H9 (cell line): Measurements from ENCODE around the gene ASPG. TPM values are rescaled to one million over a fixed set of nuclear protein-coding genes. Genes with fewer than 3 reads are reported as not detected.

Experiments
- DNase-seq: peaks from one replicate; pipeline ENCODE4 v3.0.0-alpha.2; 2017
- H2AFZ ChIP-seq: one replicate; pipeline ENCODE4 v1.6.1; 2013; ENCODE audit warnings: mild to moderate bottlenecking, low read length, control low read depth, moderate library complexity
- H2AK5ac ChIP-seq: 2 replicates; pipeline ENCODE4 v1.6.1; 2013; ENCODE audit warnings: low read length, control low read depth, mixed read lengths; ENCODE audit not compliant: insufficient read length
- H2BK120ac ChIP-seq: one replicate; pipeline ENCODE4 v1.6.1; 2013; ENCODE audit warnings: low read depth, mild to moderate bottlenecking, low read length, control low read depth, inconsistent platforms; ENCODE audit not compliant: poor library complexity, severe bottlenecking
- H2BK12ac ChIP-seq: 2 replicates; pipeline ENCODE4 v1.6.1; 2013; ENCODE audit warnings: low read length, control low read depth, mixed read lengths, low read depth; ENCODE audit not compliant: insufficient read length
- H2BK15ac ChIP-seq: 2 replicates; pipeline ENCODE4 v1.6.1; 2013; ENCODE audit warnings: low read depth, low read length, control low read depth
- H2BK20ac ChIP-seq: one replicate; pipeline ENCODE4 v1.6.1; 2013; ENCODE audit warnings: low read depth, mild to moderate bottlenecking, low read length, control low read depth, inconsistent platforms; ENCODE audit not compliant: poor library complexity, severe bottlenecking
- H2BK5ac ChIP-seq: 2 replicates; pipeline ENCODE4 v1.6.1; 2013; ENCODE audit warnings: low read length, control low read depth, mixed read lengths; ENCODE audit not compliant: insufficient read length
- H3K14ac ChIP-seq: 2 replicates; pipeline ENCODE4 v1.6.1; 2013; ENCODE audit warnings: low read length, control low read depth; ENCODE audit not compliant: insufficient read depth
- H3K18ac ChIP-seq: 2 replicates; pipeline ENCODE4 v1.6.1; 2013; ENCODE audit warnings: low read depth, mild to moderate bottlenecking, mixed read lengths, low read length, control low read depth; ENCODE audit not compliant: insufficient read length
- H3K23ac ChIP-seq: 2 replicates; pipeline ENCODE4 v1.6.1; 2013; ENCODE audit warnings: low read length, control low read depth, mixed read lengths, low read depth; ENCODE audit not compliant: insufficient read length
- H3K23me2 ChIP-seq: 2 replicates; pipeline ENCODE4 v1.6.1; 2013; ENCODE audit warnings: low read depth, mild to moderate bottlenecking, mixed read lengths, low read length, control low read depth; ENCODE audit not compliant: insufficient read length, poor library complexity, severe bottlenecking
- H3K27ac ChIP-seq: 2 replicates; pipeline ENCODE4 v1.5.1; 2013; ENCODE audit warnings: low read length, control low read depth, mixed read lengths, low read depth; ENCODE audit not compliant: insufficient read length
- H3K27me3 ChIP-seq: 2 replicates; pipeline ENCODE4 v1.6.1; 2013; ENCODE audit warnings: low read length, control low read depth, inconsistent platforms; ENCODE audit not compliant: insufficient read depth
- H3K4ac ChIP-seq: 2 replicates; pipeline ENCODE4 v1.6.1; 2013; ENCODE audit warnings: low read depth, mild to moderate bottlenecking, control low read depth, inconsistent platforms, low read length, moderate library complexity
- H3K4me1 ChIP-seq: 2 replicates; pipeline ENCODE4 v1.6.1; 2013; ENCODE audit warnings: low read length, control low read depth, inconsistent platforms; ENCODE audit not compliant: insufficient read depth
- H3K4me2 ChIP-seq: 2 replicates; pipeline ENCODE4 v1.6.1; 2013; ENCODE audit warnings: low read length, control low read depth, mixed read lengths; ENCODE audit not compliant: insufficient read length, insufficient read depth
- H3K56ac ChIP-seq: 2 replicates; pipeline ENCODE4 v1.6.1; 2013; ENCODE audit warnings: low read depth, mild to moderate bottlenecking, mixed read lengths, low read length, control low read depth; ENCODE audit not compliant: insufficient read length
- H3K79me1 ChIP-seq: 2 replicates; pipeline ENCODE4 v1.6.1; 2013; ENCODE audit warnings: low read depth, mild to moderate bottlenecking, moderate library complexity, low read length, control low read depth, inconsistent platforms; ENCODE audit not compliant: insufficient read depth, poor library complexity, severe bottlenecking
- H3K79me2 ChIP-seq: 2 replicates; pipeline ENCODE4 v1.6.1; 2013; ENCODE audit warnings: low read length, control low read depth, inconsistent platforms; ENCODE audit not compliant: insufficient read depth
- H3K9ac ChIP-seq: 2 replicates; pipeline ENCODE4 v1.6.1; 2013; ENCODE audit warnings: low read length, control low read depth, mixed read lengths; ENCODE audit not compliant: insufficient read length; ENCODE audit errors: extremely low read depth
- H3K9me3 ChIP-seq: one replicate; pipeline ENCODE4 v1.6.1; 2013; ENCODE audit warnings: low read depth, low read length, inconsistent platforms; ENCODE audit not compliant: control insufficient read depth
- H3T11ph ChIP-seq: one replicate; pipeline ENCODE4 v1.6.1; 2013; ENCODE audit warnings: mild to moderate bottlenecking, low read length, control low read depth, inconsistent platforms
- H4K20me1 ChIP-seq: one replicate; pipeline ENCODE4 v1.6.1; 2013; ENCODE audit not compliant: control insufficient read depth, insufficient read length, insufficient read depth
- H4K5ac ChIP-seq: 2 replicates; pipeline ENCODE4 v1.6.1; 2013; ENCODE audit warnings: low read depth, mild to moderate bottlenecking, mixed read lengths, low read length, control low read depth; ENCODE audit not compliant: insufficient read length
- H4K8ac ChIP-seq: replicated peaks from 2 replicates; pipeline ENCODE4 v1.6.1; 2013; ENCODE audit warnings: low read length, control low read depth, mixed read lengths, low read depth; ENCODE audit not compliant: insufficient read length
- H4K91ac ChIP-seq: 2 replicates; pipeline ENCODE4 v1.6.1; 2013; ENCODE audit warnings: low read depth, mild to moderate bottlenecking, moderate library complexity, mixed read lengths, low read length, control low read depth; ENCODE audit not compliant: insufficient read length
- H3K27ac Mint-ChIP-seq, 3 experiments: 2 replicates in 2 of 3; 3 replicates in 1 of 3; pipeline ENCODE4 v1.8.0; 2020 to 2021; ENCODE audit warnings: mixed read lengths in 3 of 3, mild to moderate bottlenecking in 1 of 3, moderate library complexity in 1 of 3
- H3K27me3 Mint-ChIP-seq: 2 replicates; pipeline ENCODE4 v1.8.0; 2021; ENCODE audit warnings: low read depth, mild to moderate bottlenecking, moderate library complexity, mixed read lengths
- H3K36me3 Mint-ChIP-seq, 3 experiments: 2 replicates in 2 of 3; 3 replicates in 1 of 3; pipeline ENCODE4 v1.8.0; 2020 to 2021; ENCODE audit warnings: low read depth in 3 of 3, mixed read lengths in 3 of 3; ENCODE audit not compliant: insufficient read depth in 1 of 3
- H3K4me1 Mint-ChIP-seq, 2 experiments: 2 replicates each; pipeline ENCODE4 v1.8.0; 2020; ENCODE audit warnings: mixed read lengths in 2 of 2
- H3K4me3 Mint-ChIP-seq, 2 experiments: 2 replicates in 1 of 2; 3 replicates in 1 of 2; pipeline ENCODE4 v1.8.0; 2020 to 2021; ENCODE audit warnings: mild to moderate bottlenecking in 2 of 2, mixed read lengths in 2 of 2, moderate library complexity in 1 of 2
- H3K9me3 Mint-ChIP-seq, 2 experiments: 2 replicates in 1 of 2; 3 replicates in 1 of 2; pipeline ENCODE4 v1.8.0; 2020; ENCODE audit warnings: mild to moderate bottlenecking in 2 of 2, mixed read lengths in 2 of 2, moderate library complexity in 1 of 2
- CTCF ChIP-seq: fragments of 200-600 bp; sonication (generic); conservative IDR thresholded peaks from 3 replicates; pipeline ENCODE4 v1.8.0; 2021; ENCODE audit warnings: antibody characterized with exemption, mild to moderate bottlenecking
- WGBS: extraction: QIAGEN DNeasy Blood & Tissue Kit; methylation state at CpG from one replicate; pipeline ENCODE4 v1.1.7; 2013; ENCODE audit warnings: missing lambda C conversion rate, low lambda C conversion rate, mixed read lengths; ENCODE audit not compliant: insufficient read length; ENCODE audit errors: extremely low coverage; 5-methylcytosine and 5-hydroxymethylcytosine counted together
- total RNA-seq: library from RNA; stranded (reverse); gene quantifications from 2 replicates; pipeline ENCODE4 v1.2.1, GENCODE V29; 2021

The ASPG gene
- total RNA-seq, 1 experiment from 2014 or later, result 0.33 TPM

GRCh38 chr14:104116288-104116755, 30.8 kb downstream of the ASPG start:
- no peak overlapping the region for H2AFZ ChIP-seq
- H3K27ac Mint-ChIP-seq, result no peak overlapping the region
- H2BK20ac ChIP-seq, result no peak overlapping the region
- no peaks in the 10 kb centered on the region for H3K79me1 ChIP-seq
- H2BK15ac ChIP-seq, result no peak overlapping the region
- H3K4ac ChIP-seq, result no peak overlapping the region
- H3K79me2 ChIP-seq, result no peaks in the 10 kb centered on the region
- no peak overlapping the region for H2BK12ac ChIP-seq
- peaks cover 7% of the 10 kb centered on the region; the same call in 1 of the 2 replicates for H3K27me3 ChIP-seq
- no peak overlapping the region for H3T11ph ChIP-seq
- no peak overlapping the region for H4K91ac ChIP-seq
- H2BK5ac ChIP-seq, result no peak overlapping the region
- H3K23ac ChIP-seq, result no peak overlapping the region
- H3K27ac ChIP-seq, result no peak overlapping the region
- no peaks in the 10 kb centered on the region; the same call in 1 of the 2 replicates for H3K4me1 ChIP-seq
- H3K27me3 Mint-ChIP-seq, result peaks cover 64% of the 10 kb centered on the region
- H3K36me3 Mint-ChIP-seq, result no peaks in the 10 kb centered on the region; a peak in 1 of 7 replicates
- H3K9me3 Mint-ChIP-seq, result no peaks in the 10 kb centered on the region; a peak in 1 of 5 replicates
- H3K56ac ChIP-seq, result no peak overlapping the region
- peaks cover 7% of the 10 kb centered on the region for H3K23me2 ChIP-seq
- H2AK5ac ChIP-seq, result no peak overlapping the region
- H4K5ac ChIP-seq, result no peak overlapping the region
- H3K9me3 ChIP-seq, result no peaks in the 10 kb centered on the region
- H2BK120ac ChIP-seq, result no peak overlapping the region
- no peak overlapping the region for H3K9ac ChIP-seq
- no peak for TF ChIP-seq CTCF
- WGBS, result no CpG with 5 or more reads among the region's 19 CpGs
- H3K4me1 Mint-ChIP-seq, result peaks cover 0 to 2% of the 10 kb centered on the region in 2 experiments; a peak in 1 of 4 replicates
- H3K14ac ChIP-seq, result no peak overlapping the region
- H3K4me2 ChIP-seq, result no peak overlapping the region
- peak overlapping the region; percentile 36 to 63; a peak in 3 of 5 replicates for H3K4me3 Mint-ChIP-seq
- no peak overlapping the region for H3K18ac ChIP-seq
- no peak overlapping the region for H4K8ac ChIP-seq
- H4K20me1 ChIP-seq, result no peaks in the 10 kb centered on the region
- DNase-seq, result peak; percentile 43
